ENCODE measurements around the gene OPN1MW.
"Not testable (repeated sequence)": the region's sequence is repeated elsewhere in the genome, so short reads cannot be mapped to it uniquely, and the experiment has no call there.

Gene OPN1MW

GRCh38 chrX:154182296-154182695 is at the start of gene OPN1MW:
Gene OPN1MW (plus strand): TSS chrX:154182596. CDS start chrX:154182678, 82 bp downstream.
- DNase-seq, result not testable (repeated sequence)

GRCh38 chrX:154135458-154136229 is 46.8 kb upstream of the OPN1MW start:
- peak; percentile 26 for DNase-seq

GRCh38 chrX:154136627-154137161 is 45.7 kb upstream of the OPN1MW start:
- peak; percentile 64 for DNase-seq

- DNase-seq, result no peak
These were observed 43.5 kb upstream of the OPN1MW start for GRCh38 chrX:154138857-154139256.

- no peak for DNase-seq
These were observed 42.2 kb upstream of the OPN1MW start for GRCh38 chrX:154140206-154140605.

- no peak for DNase-seq
These were observed 41.7 kb upstream of the OPN1MW start for GRCh38 chrX:154140742-154141141.

GRCh38 chrX:154142386-154142785 is 40.0 kb upstream of the OPN1MW start:
- no peak for DNase-seq

GRCh38 chrX:154142950-154143745 is 39.2 kb upstream of the OPN1MW start:
- DNase-seq, result no peak

GRCh38 chrX:154144010-154144409 is 38.4 kb upstream of the OPN1MW start, which contains the start of gene OPN1LW:
Gene OPN1LW (plus strand): TSS chrX:154144243. CDS start chrX:154144284, 41 bp downstream.
- DNase-seq, result not testable (repeated sequence)

GRCh38 chrX:154151030-154151429 is 31.4 kb upstream of the OPN1MW start:
- not testable (repeated sequence) for DNase-seq

- DNase-seq, result not testable (repeated sequence)
These were observed 26.2 kb upstream of the OPN1MW start for GRCh38 chrX:154156221-154156620.

GRCh38 chrX:154157207-154157606 is 25.2 kb upstream of the OPN1MW start:
- not testable (repeated sequence) for DNase-seq

GRCh38 chrX:154159345-154159744 is 23.1 kb upstream of the OPN1MW start:
- not testable (repeated sequence) for DNase-seq

GRCh38 chrX:154164902-154165301 is 17.5 kb upstream of the OPN1MW start:
- not testable (repeated sequence) for DNase-seq

- DNase-seq, result not testable (repeated sequence)
These were observed 14.0 kb upstream of the OPN1MW start for GRCh38 chrX:154168384-154168783.

- not testable (repeated sequence) for DNase-seq
These were observed 9.9 kb upstream of the OPN1MW start for GRCh38 chrX:154172535-154172943.

GRCh38 chrX:154174356-154174755 is 8.0 kb upstream of the OPN1MW start:
- DNase-seq, result not testable (repeated sequence)

GRCh38 chrX:154183794-154184193 is 1.4 kb downstream of the OPN1MW start:
- DNase-seq, result not testable (repeated sequence)

GRCh38 chrX:154192846-154193245 is 10.4 kb downstream of the OPN1MW start:
- DNase-seq, result not testable (repeated sequence)

GRCh38 chrX:154194316-154194715 is 11.9 kb downstream of the OPN1MW start:
- not testable (repeated sequence) for DNase-seq

- DNase-seq, result not testable (repeated sequence)
These were observed 14.1 kb downstream of the OPN1MW start for GRCh38 chrX:154196466-154196865.

GRCh38 chrX:154209670-154210418 is 27.4 kb downstream of the OPN1MW start:
- DNase-seq, result not testable (repeated sequence)

- DNase-seq, result not testable (repeated sequence)
These were observed 28.7 kb downstream of the OPN1MW start for GRCh38 chrX:154211057-154211456.

Data from stimulated activated CD4-positive, alpha-beta T cell treated with anti-CD3 and anti-CD28 coated beads, Interleukin-4, amount 100 ng/mL, for 24 hours (primary cell).